ENCODE measurements around the gene FSHR.
A peak's percentile ranks its signal among the peaks of the same experiment; 100 is the strongest.

Gene FSHR

DNA sequence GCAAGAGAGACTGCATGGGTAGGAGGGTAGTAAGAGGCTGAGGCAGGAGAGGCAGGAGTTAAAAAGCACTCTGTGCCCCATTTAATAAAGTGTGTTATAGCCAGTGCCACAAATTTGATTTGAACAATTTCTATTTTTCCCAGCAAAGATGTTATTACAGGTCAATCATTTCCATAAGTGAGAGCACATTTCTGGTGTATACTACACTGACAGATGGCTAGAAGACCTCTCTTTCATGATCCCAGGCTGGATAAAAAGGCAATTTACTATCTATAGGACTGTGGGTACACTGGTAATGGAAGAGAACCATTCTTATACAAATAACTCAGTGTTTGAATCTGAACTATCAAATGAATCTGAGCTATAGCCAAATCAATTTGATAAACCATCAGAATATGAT, 176.2 kb downstream of the FSHR start:
- Mint-ChIP-seq H3K27ac (no peak overlapping the region), H3K4me3 (no peak overlapping the region), H3K9me3 (peaks cover 2% of the 10 kb centered on the region), H3K4me1 (no peaks in the 10 kb centered on the region), H3K36me3 (no peaks in the 10 kb centered on the region)
- ATAC-seq = no peak
- no peak for DNase-seq (ENCODE audit: low spot score in 2 of 2)

GRCh38 chr2:48971801-48972200, 182.5 kb downstream of the FSHR start:
- no peak overlapping the region for H3K4me3 Mint-ChIP-seq
- H3K4me1 Mint-ChIP-seq = no peaks in the 10 kb centered on the region
- ATAC-seq (no peak), DNase-seq (ENCODE audit: low spot score in 2 of 2) (no peak)
- H3K9me3 Mint-ChIP-seq = peaks cover 2% of the 10 kb centered on the region
- no peak overlapping the region for H3K27ac Mint-ChIP-seq
- H3K36me3 Mint-ChIP-seq = no peaks in the 10 kb centered on the region

GRCh38 chr2:48968011-48968410, 186.3 kb downstream of the FSHR start:
- no peaks in the 10 kb centered on the region for H3K4me1 Mint-ChIP-seq
- H3K27ac Mint-ChIP-seq = no peak overlapping the region
- ATAC-seq (no peak), DNase-seq (ENCODE audit: low spot score in 2 of 2) (no peak)
- H3K4me3 Mint-ChIP-seq = no peak overlapping the region
- H3K9me3 Mint-ChIP-seq = no peaks in the 10 kb centered on the region
- H3K36me3 Mint-ChIP-seq = no peaks in the 10 kb centered on the region

DNA sequence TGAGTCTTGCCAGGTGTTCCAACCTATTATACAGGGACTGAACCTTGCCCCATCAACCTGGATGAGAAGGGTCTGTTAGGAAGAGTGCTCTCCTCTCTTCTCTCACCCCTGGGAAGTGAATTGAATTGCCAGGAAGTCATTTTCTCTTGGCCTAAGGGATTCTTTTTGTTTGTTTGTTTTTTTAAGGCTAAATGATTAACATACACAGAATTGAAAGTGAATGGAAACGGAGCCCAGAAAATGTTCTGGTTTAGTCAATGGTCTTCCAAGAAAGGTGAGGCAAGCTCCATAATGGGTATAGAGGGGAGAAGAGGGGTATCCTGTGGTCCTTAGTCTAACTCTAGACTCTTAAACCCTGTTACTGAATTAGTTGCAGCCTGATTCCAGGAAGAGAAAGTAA, 189.1 kb downstream of the FSHR start:
- no peak for ATAC-seq
- no peak overlapping the region for H3K4me3 Mint-ChIP-seq
- no peaks in the 10 kb centered on the region for H3K9me3 Mint-ChIP-seq
- no peaks in the 10 kb centered on the region for H3K36me3 Mint-ChIP-seq
- DNase-seq (ENCODE audit: low spot score in 2 of 2) = no peak
- H3K27ac Mint-ChIP-seq = no peak overlapping the region
- H3K4me1 Mint-ChIP-seq = no peaks in the 10 kb centered on the region

DNA sequence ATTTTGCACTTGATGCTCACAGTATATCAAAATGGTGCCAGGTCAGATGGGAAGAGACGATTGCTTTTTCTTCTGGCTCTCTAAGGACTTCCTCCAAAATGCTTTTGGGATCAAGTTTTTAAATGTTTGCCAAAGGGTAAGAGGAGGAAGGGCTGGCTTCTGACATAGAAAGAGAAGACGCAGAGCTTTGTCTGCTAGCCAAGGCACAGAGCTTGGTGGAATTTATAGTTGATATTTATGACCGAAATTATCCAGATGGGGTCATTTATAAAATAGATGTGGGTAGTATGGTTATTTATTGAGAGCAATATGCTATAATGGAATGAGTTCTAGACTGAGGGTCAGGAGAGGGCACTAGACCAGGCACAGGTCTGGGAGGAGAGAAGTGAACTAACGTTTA, 193.3 kb downstream of the FSHR start:
- Mint-ChIP-seq H3K4me1 (no peaks in the 10 kb centered on the region), H3K27ac (no peak overlapping the region), H3K9me3 (no peaks in the 10 kb centered on the region), H3K36me3 (no peaks in the 10 kb centered on the region), H3K4me3 (no peak overlapping the region)
- ATAC-seq (no peak), DNase-seq (ENCODE audit: low spot score in 2 of 2) (no peak)

DNA sequence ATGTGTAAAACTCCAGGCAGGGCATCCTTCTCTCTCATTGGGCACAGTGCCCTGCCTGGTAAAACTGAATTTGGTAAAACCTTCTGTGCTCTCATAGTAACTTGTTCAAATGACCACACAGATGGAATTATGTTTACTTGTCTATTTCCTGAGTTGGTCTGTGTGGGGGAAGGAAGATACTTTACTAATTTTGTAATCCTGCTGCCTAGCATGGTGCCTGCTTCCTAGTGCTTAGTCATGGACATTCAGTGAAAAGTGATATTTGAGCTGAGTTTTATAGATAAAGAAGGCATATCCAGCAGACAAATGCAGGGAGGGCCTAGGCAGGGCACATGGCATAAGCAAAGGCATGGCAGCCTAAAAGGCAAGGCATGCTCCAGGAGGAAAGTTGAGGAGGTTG, 199.4 kb downstream of the FSHR start:
- Mint-ChIP-seq H3K4me1 (no peaks in the 10 kb centered on the region), H3K9me3 (peaks cover 5% of the 10 kb centered on the region), H3K4me3 (no peak overlapping the region), H3K27ac (no peak overlapping the region), H3K36me3 (no peaks in the 10 kb centered on the region)
- no peak for DNase-seq (ENCODE audit: low spot score in 2 of 2)
- ATAC-seq = no peak

GRCh38 chr2:48954311-48954710, 200.0 kb downstream of the FSHR start:
- Mint-ChIP-seq H3K4me1 (no peaks in the 10 kb centered on the region), H3K36me3 (no peaks in the 10 kb centered on the region), H3K4me3 (no peak overlapping the region), H3K27ac (no peak overlapping the region), H3K9me3 (peaks cover 5% of the 10 kb centered on the region)
- DNase-seq (ENCODE audit: low spot score in 2 of 2) (no peak), ATAC-seq (no peak)

- no peak for DNase-seq (ENCODE audit: low spot score in 2 of 2)
- no peak overlapping the region for H3K27ac Mint-ChIP-seq
- no peak for ATAC-seq
- no peaks in the 10 kb centered on the region for H3K36me3 Mint-ChIP-seq
- no peaks in the 10 kb centered on the region for H3K4me1 Mint-ChIP-seq
- peaks cover 5% of the 10 kb centered on the region for H3K9me3 Mint-ChIP-seq
- H3K4me3 Mint-ChIP-seq = no peak overlapping the region
These were observed 201.7 kb downstream of the FSHR start for GRCh38 chr2:48952614-48953013.

- Mint-ChIP-seq H3K4me3 (no peak overlapping the region), H3K4me1 (no peaks in the 10 kb centered on the region), H3K36me3 (no peaks in the 10 kb centered on the region), H3K27ac (no peak overlapping the region), H3K9me3 (peaks cover 5% of the 10 kb centered on the region)
- ATAC-seq (no peak), DNase-seq (ENCODE audit: low spot score in 2 of 2) (no peak)
These were observed 202.2 kb downstream of the FSHR start for GRCh38 chr2:48952143-48952542.

DNA sequence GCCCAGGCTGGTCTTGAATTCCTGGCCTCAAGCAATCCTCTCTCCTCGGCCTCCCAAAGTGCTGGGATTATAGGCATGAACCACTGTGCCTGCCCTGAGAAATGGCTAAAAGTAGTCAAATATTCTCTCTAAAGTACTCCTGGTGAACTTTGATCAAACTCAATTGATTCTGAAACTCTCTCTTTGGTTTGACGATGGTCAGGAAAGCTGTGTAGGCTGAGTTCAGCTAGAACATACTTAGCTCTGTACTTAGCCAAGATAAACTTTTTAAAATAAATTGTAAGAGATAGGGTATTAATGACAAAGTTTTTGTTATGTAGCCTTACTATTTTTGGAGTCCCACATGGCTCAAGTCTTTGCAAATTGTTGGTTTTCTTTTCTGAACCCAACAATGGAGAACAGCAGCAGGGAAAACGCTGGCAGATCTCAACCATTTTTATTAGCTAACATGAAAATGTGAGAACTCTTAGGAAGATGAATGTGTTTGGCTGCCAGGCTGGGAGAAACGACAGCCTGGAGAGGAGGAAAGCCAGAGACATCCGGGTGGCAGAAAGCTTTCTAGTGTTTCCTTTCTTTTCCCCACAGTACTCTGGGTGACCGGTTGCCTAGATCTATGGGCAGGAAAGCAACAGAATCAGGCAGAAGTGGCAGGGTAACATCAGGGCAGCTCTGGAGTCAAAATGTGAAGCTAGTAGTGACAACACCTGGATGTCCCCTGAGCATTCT, 205.8 kb downstream of the FSHR start:
- H3K27ac Mint-ChIP-seq = no peak overlapping the region
- no peaks in the 10 kb centered on the region for H3K36me3 Mint-ChIP-seq
- DNase-seq (ENCODE audit: low spot score in 2 of 2) = no peak
- H3K4me1 Mint-ChIP-seq = no peaks in the 10 kb centered on the region
- ATAC-seq = no peak
- H3K9me3 Mint-ChIP-seq = no peaks in the 10 kb centered on the region
- H3K4me3 Mint-ChIP-seq = no peak overlapping the region

GRCh38 chr2:48946449-48947048, 207.8 kb downstream of the FSHR start:
- Mint-ChIP-seq H3K4me1 (no peaks in the 10 kb centered on the region), H3K36me3 (no peaks in the 10 kb centered on the region), H3K27ac (no peak overlapping the region), H3K9me3 (no peaks in the 10 kb centered on the region), H3K4me3 (no peak overlapping the region)
- ATAC-seq (peak; percentile 66), DNase-seq (ENCODE audit: low spot score in 2 of 2) (no peak)

- Mint-ChIP-seq H3K4me3 (no peak overlapping the region), H3K27ac (no peak overlapping the region), H3K36me3 (no peaks in the 10 kb centered on the region), H3K9me3 (no peaks in the 10 kb centered on the region), H3K4me1 (no peaks in the 10 kb centered on the region)
- ATAC-seq = no peak
- no peak for DNase-seq (ENCODE audit: low spot score in 2 of 2)
These were observed 209.4 kb downstream of the FSHR start for GRCh38 chr2:48944956-48945355.

DNA sequence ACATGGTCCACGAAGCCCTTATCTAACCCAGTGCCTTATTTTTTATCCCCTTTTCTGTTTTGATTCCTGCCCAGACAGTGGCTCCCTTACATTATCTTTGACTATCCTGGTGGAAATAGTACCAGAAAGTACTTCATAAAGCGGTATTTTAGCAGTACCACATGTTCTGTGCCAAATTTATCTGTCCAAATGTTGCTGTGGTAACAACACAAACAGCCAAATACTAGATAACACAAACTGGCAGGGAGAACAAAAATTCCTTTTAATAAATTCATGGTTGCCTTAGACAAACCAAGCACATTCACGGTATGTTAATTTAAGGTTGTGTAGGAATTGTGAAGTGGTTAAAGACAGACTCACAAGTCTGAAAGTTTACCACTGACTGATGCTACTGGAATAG, 210.9 kb downstream of the FSHR start:
- H3K9me3 Mint-ChIP-seq = peaks cover 2% of the 10 kb centered on the region
- no peaks in the 10 kb centered on the region for H3K4me1 Mint-ChIP-seq
- H3K4me3 Mint-ChIP-seq = no peak overlapping the region
- ATAC-seq (no peak), DNase-seq (ENCODE audit: low spot score in 2 of 2) (no peak)
- H3K36me3 Mint-ChIP-seq = no peaks in the 10 kb centered on the region
- no peak overlapping the region for H3K27ac Mint-ChIP-seq

DNA sequence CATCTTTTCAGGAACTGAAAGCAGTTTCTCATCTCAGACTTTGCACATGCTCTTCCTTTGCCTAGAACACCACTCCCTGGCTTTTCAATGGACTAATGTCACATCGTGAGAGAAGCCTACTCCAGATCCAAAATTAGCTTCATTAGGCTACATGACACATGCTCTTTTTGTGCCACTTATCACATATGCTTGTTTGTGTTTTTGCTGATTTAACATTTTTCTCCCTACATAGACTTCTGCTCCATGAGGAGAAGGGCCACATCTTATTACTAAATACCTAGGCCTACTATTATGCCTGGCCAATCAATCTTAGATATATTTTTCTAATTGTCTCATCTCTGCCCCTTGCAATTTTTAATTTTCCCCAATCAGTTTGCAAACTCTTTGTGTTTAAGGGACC, 212.4 kb downstream of the FSHR start:
- no peak for ATAC-seq
- peaks cover 3% of the 10 kb centered on the region for H3K9me3 Mint-ChIP-seq
- no peak for DNase-seq (ENCODE audit: low spot score in 2 of 2)
- no peak overlapping the region for H3K4me3 Mint-ChIP-seq
- no peaks in the 10 kb centered on the region for H3K36me3 Mint-ChIP-seq
- no peak overlapping the region for H3K27ac Mint-ChIP-seq
- no peaks in the 10 kb centered on the region for H3K4me1 Mint-ChIP-seq

DNA sequence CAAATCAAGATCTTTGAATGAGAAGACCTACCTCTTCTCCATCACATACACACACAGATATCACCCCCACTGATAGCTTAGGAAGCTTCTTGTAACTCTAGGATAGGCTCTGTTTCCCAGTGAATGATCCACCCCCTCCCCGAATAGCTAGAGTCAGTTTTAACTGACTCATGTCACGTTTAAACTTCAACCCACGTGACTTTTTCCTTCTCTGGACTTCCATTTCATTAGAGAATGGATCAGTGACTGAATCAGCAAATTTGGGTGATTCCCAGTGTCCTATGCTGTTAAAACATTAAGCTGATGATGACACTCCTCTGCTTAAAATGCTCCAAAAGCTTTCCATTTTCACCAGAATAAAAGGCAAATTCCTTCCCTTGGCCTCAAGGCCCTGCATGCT, 212.9 kb downstream of the FSHR start:
- Mint-ChIP-seq H3K4me1 (no peaks in the 10 kb centered on the region), H3K27ac (no peak overlapping the region), H3K36me3 (no peaks in the 10 kb centered on the region), H3K9me3 (peaks cover 3% of the 10 kb centered on the region), H3K4me3 (no peak overlapping the region)
- DNase-seq (ENCODE audit: low spot score in 2 of 2) (no peak), ATAC-seq (no peak)

DNA sequence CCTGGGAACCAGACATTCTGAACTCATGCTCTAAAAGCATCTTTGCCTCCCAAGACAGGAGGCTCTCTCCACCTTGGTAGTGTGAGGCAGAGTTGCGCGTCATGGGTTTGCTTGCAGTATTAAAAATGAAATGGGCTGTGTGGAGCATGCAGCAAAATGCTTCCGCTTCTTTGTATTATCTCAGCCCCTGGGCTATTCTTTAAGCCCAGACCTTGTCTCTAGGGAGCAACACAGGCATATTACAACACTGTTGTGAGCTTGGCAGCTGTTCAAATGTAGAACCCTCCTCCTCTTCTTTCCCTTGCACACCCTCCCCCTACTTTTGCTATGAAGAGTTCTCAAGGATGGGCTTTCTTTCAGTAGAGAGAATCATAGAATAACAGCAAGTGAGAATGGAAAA, 213.7 kb downstream of the FSHR start:
- Mint-ChIP-seq H3K4me3 (no peak overlapping the region), H3K9me3 (peaks cover 3% of the 10 kb centered on the region), H3K4me1 (no peaks in the 10 kb centered on the region), H3K36me3 (no peaks in the 10 kb centered on the region), H3K27ac (no peak overlapping the region)
- no peak for ATAC-seq
- DNase-seq (ENCODE audit: low spot score in 2 of 2) = no peak
